Measurements from ENCODE around the gene AP4S1.
"Not testable (repeated sequence)": the region's sequence is repeated elsewhere in the genome, so short reads cannot be mapped to it uniquely, and the experiment has no call there.

The AP4S1 gene

DNA sequence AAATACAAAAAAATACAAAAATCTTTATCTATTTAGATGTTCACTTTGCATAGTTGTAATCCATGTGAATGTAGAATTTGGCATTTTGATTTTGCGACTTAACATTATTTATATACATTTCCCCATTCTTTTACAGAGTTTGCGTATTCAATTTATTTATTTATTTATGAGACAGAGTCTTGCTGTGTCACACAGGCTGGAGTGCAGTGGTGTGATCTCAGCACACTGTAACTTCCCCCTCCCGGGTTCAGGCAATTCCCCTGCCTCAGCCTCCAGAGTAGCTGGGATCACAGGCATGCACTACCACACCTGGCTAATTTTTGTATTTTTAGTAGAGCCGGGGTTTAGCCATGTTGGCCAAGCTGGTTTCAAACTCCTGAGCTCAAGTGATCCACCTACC is 26.1 kb downstream of the AP4S1 start:
- TF ChIP-seq, protein P1, sequence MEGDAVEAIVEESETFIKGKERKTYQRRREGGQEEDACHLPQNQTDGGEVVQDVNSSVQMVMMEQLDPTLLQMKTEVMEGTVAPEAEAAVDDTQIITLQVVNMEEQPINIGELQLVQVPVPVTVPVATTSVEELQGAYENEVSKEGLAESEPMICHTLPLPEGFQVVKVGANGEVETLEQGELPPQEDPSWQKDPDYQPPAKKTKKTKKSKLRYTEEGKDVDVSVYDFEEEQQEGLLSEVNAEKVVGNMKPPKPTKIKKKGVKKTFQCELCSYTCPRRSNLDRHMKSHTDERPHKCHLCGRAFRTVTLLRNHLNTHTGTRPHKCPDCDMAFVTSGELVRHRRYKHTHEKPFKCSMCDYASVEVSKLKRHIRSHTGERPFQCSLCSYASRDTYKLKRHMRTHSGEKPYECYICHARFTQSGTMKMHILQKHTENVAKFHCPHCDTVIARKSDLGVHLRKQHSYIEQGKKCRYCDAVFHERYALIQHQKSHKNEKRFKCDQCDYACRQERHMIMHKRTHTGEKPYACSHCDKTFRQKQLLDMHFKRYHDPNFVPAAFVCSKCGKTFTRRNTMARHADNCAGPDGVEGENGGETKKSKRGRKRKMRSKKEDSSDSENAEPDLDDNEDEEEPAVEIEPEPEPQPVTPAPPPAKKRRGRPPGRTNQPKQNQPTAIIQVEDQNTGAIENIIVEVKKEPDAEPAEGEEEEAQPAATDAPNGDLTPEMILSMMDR (IDR thresholded peaks at IDR 0.05; ENCODE audit: low read depth, low read length, missing control alignments), result no peak
- in situ Hi-C loops (cut with HindIII; ENCODE audit: low sequenced_read_pairs), result no loop called here
- DNase-seq (ENCODE audit: low read depth), result no peak
- H3K4me3 ChIP-seq (ENCODE audit: low read depth, low read length), result no peak overlapping the region

DNA sequence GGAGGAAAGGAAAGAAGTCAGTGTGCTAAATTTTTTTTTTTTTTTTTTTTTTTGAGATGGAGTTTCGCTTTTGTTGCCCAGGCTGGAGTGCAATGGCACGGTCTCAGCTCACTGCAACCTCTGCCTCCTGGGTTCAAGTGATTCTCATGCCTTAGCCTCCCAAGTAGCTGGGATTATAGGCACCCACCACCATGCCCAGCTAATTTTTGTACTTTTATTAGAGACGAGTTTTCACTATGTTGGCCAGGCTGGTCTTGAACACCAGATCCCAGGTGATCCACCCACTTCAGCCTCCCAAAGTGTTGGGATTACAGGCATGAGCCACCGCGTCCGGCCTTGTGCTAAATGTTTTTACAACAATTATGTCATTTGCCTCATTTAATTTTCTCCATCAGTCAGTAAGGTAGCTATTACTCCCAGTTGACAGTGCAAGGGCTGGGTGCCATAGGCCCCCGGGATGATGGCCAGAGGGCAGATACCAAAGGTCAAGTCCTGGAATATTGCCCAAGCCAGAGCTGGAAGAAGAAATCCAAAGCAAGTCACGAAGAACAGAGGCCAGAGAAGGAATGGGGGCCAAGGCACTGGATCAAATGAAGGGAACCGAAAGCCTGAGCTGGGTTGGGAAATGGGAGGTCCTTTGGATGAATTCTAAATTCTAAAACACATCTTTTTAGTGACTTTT is 27.6 kb downstream of the AP4S1 start:
- in situ Hi-C loops (cut with HindIII; ENCODE audit: low sequenced_read_pairs); H3K4me3 ChIP-seq (ENCODE audit: low read depth, low read length); DNase-seq (ENCODE audit: low read depth): not testable (repeated sequence)

DNA sequence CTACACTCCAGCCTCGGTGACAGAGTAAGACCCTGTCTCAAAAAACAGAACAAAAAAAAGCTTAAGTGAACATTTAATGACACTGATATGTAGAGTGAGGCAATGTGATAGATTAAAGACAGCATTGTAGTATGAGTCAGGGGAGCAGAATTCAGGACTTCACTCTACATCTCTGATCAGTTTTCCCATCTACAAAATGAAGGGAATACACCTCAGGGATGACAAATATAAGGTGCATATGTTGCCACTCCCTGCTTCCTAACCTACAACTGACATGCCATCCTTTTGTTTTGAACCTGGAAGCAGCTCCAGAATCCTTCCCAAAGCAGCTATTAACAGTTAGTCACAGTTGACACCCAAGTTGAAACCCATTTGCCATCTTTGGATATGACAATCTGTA is 31.6 kb downstream of the AP4S1 start:
- DNase-seq (ENCODE audit: low read depth), result no peak
- in situ Hi-C loops (cut with HindIII; ENCODE audit: low sequenced_read_pairs), result no loop called here
- H3K4me3 ChIP-seq (ENCODE audit: low read depth, low read length), result no peak overlapping the region
- TF ChIP-seq, protein P1 (IDR thresholded peaks at IDR 0.05; ENCODE audit: low read depth, low read length, missing control alignments), result no peak

DNA sequence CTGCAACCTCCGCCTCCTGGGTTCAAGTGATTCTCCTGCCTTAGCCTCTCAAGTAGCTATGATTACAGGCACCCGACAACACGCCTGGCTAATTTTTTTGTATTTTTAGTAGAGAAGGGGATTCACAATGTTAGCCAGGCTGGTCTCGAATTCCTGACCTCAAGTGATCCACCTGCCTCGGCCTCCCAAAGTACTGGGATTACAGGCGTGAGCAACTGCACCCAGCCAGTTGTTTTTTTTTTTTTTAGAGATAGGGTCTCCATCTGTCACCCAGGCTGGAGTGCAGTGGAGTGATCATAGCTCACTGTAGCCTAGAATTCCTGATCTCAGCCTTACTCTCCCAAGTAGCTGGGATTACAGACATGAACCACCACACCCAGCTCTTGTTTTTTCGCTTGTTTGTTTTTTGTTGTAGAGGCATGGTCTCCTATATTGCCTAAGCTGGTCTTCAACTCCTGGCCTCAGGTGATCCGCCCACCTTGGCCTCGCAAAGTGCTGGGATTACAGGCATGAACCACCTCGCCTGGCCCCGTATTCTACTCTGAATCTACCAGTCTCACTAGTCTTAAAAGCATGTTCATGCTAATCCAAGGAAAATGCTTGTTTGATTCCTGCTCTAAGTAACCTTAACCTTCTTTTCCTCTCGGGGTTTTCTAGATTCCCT is 32.4 kb downstream of the AP4S1 start:
- in situ Hi-C loops (cut with HindIII; ENCODE audit: low sequenced_read_pairs), result no loop called here
- H3K4me3 ChIP-seq (ENCODE audit: low read depth, low read length), result no peak overlapping the region
- DNase-seq (ENCODE audit: low read depth), result no peak
- TF ChIP-seq, protein P1 (IDR thresholded peaks at IDR 0.05; ENCODE audit: low read depth, low read length, missing control alignments), result no peak

DNA sequence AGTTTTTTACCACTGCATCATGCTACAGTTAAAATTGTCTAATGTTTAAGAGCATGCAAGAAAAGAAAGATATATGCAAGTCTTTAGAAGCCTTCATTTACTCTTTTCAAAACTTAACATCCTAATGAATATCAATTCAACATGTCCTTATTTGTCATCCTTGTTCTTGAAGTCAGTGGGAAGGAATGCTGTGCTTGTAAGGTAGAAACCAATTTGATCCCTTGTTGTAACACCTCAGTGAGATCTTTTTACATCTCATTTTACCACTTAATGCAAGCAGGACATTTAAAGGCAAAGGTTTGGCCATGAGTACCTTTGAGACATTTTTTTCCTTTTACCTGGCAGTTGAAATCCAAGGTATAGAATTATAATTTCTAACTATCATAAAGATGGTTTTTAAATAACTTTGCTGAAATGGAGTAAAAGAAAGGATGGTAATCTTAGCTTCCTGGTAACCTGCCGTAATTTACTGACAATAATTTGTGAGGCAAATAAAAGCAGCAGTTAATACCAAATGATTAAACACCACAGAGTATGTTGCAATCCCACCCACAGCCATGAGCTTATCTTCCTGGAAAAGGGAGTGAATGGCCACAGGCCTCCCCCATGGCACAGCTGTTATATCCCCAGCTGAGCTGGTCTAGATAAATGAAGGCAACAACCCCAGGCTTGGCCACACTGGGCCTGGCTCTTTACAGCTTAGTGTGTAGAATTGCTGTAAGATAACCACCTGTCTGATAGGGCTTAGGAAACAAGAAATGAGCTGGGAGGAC is 33.9 kb downstream of the AP4S1 start:
- H3K4me3 ChIP-seq (ENCODE audit: low read depth, low read length), result no peak overlapping the region
- in situ Hi-C loops (cut with HindIII; ENCODE audit: low sequenced_read_pairs), result no loop called here
- peak; percentile 70 for DNase-seq (ENCODE audit: low read depth)
- TF ChIP-seq, protein P1 (IDR thresholded peaks at IDR 0.05; ENCODE audit: low read depth, low read length, missing control alignments), result no peak

DNA sequence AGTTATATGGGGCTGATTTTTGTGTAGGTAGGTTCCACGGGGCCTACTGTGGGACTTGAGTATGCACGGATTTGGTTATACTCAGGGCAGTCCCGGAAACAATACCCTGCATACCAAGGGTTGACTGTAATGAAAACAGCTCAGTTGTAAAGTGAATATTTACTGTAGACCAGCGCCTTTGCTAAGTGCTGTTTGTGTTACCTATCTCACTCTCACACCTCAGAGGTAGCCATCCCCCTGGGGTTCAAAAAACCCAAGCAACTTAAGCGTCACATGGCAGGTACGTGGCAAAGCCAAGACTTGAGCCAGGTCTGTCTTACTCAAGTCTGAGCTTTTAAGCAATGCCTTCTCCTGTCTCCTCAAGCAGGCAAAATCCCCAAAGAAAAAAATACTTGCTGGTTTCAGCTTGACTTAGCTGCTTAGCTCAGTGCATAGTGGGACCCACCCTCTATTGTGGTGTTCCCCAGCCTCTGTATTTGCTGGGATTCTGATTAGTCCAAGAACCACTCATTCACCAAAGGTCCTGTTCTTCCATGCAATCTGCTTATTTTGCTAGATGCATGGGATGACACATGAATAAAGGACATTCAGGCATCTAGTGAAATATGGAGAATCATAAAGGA is 34.9 kb downstream of the AP4S1 start:
- TF ChIP-seq, protein P1 (IDR thresholded peaks at IDR 0.05; ENCODE audit: low read depth, low read length, missing control alignments), result no peak
- DNase-seq (ENCODE audit: low read depth), result no peak
- H3K4me3 ChIP-seq (ENCODE audit: low read depth, low read length), result no peak overlapping the region
- in situ Hi-C loops (cut with HindIII; ENCODE audit: low sequenced_read_pairs), result no loop called here

DNA sequence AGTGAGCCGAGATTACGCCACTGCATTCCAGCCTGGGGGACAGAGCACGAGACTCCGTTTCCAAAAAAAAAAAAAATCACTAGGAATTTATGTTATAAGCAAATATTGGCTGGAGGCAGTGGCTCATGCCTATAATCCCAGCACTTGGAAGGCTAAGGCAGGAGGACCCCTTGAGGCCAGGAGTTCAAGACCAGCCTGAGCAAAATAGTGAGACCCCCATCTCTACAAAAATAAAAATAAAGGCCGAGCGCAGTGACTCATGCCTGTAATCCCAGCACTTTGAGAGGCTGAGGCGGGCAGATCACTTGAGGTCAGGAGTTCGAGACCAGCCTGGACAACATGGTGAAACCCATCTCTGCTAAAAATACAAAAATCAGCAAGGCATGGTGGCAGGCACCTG is 37.5 kb downstream of the AP4S1 start:
- DNase-seq (ENCODE audit: low read depth); in situ Hi-C loops (cut with HindIII; ENCODE audit: low sequenced_read_pairs); H3K4me3 ChIP-seq (ENCODE audit: low read depth, low read length): not testable (repeated sequence)

Measured in astrocyte of the cerebellum (primary cell).